K562 (cell line): ENCODE measurements around the gene SKIDA1. TPM values are rescaled to one million over a fixed set of nuclear protein-coding genes. Genes with fewer than 3 reads are reported as not detected.

Experiments
- FOSL1 ChIP-seq: fragments of 200-800 bp; sonication (Bioruptor generic); conservative IDR thresholded peaks from 2 replicates; pipeline ENCODE4 v1.6.1; 2016; ENCODE audit warnings: missing genetic modification characterization, missing compliant biosample characterization
- KHSRP ChIP-seq: fragments of 450-650 bp; IDR thresholded peaks from 2 replicates; pipeline ENCODE4 v1.6.1; 2017
- MYBL2 ChIP-seq, 2 experiments: fragments of 450-650 bp in 1 of 2; sonication (generic) in 1 of 2; formaldehyde crosslinking in 1 of 2; IDR thresholded peaks; 2 replicates each; pipeline versions ENCODE4 v1.6.1 to v1.8.1; 2017 to 2022; ENCODE audit warnings: borderline replicate concordance in 1 of 2, inconsistent platforms in 1 of 2, low read depth in 1 of 2, mild to moderate bottlenecking in 1 of 2, missing genetic modification reagents in 1 of 2, moderate library complexity in 1 of 2
- MYC ChIP-seq, 2 experiments: fragments of 250-450 bp in 1 of 2; sonication (Bioruptor Pico) in 1 of 2; IDR thresholded peaks; 2 replicates each; pipeline versions ENCODE4 v1.5.1 to v1.6.1; 2012 to 2021; ENCODE audit warnings: low read depth in 2 of 2, borderline replicate concordance in 1 of 2, improper control_type of control experiment in 1 of 2, low read length in 1 of 2, mild to moderate bottlenecking in 1 of 2, moderate library complexity in 1 of 2
- RCOR1 ChIP-seq, 2 experiments: IDR thresholded peaks; 2 replicates each; pipeline ENCODE4 v1.6.1; 2012; ENCODE audit warnings: low read depth in 2 of 2, low read length in 2 of 2, borderline replicate concordance in 1 of 2, improper control_type of control experiment in 1 of 2
- SAFB ChIP-seq: fragments of 200-400 bp; formaldehyde crosslinking; IDR thresholded peaks from 2 replicates; pipeline ENCODE4 v1.6.1; 2017; ENCODE audit warnings: low read depth, low read length, borderline replicate concordance
- SIN3B ChIP-seq: fragments of 450-650 bp; IDR thresholded peaks from 2 replicates; pipeline ENCODE4 v1.6.1; 2017; ENCODE audit warnings: low read depth, mild to moderate bottlenecking, moderate library complexity
- SMAD2 ChIP-seq: fragments of 150-350 bp; IDR thresholded peaks from 2 replicates; pipeline ENCODE4 v1.6.1; 2014; ENCODE audit warnings: low read depth, mild to moderate bottlenecking, low read length
- SPI1 ChIP-seq: IDR thresholded peaks from 2 replicates; pipeline ENCODE4 v1.6.1; 2011; ENCODE audit warnings: low read depth, low read length, control low read depth, borderline replicate concordance
- TAF9B ChIP-seq: fragments of 450-650 bp; IDR thresholded peaks from 2 replicates; pipeline ENCODE4 v1.6.1; 2018; ENCODE audit warnings: mild to moderate bottlenecking; ENCODE audit not compliant: partially characterized antibody
- TSC22D4 ChIP-seq: fragments of 450-650 bp; IDR thresholded peaks from 2 replicates; pipeline ENCODE4 v1.6.1; 2016; ENCODE audit warnings: missing genetic modification characterization, missing biosample characterization, control low read depth
- ZNF232 ChIP-seq: sonication (generic); formaldehyde crosslinking; IDR thresholded peaks from 2 replicates; pipeline ENCODE4 v1.8.0; 2022; ENCODE audit warnings: mild to moderate bottlenecking, missing genetic modification reagents
- ZSCAN32 ChIP-seq: fragments of 450-650 bp; formaldehyde crosslinking; IDR thresholded peaks from 2 replicates; pipeline ENCODE4 v1.4.0; 2020; ENCODE audit warnings: mild to moderate bottlenecking, moderate library complexity
- polyA plus RNA-seq, 8 experiments: library from polyadenylated mRNA; depleted of rRNA in 4 of 8; stranded (reverse) in 5 of 8; unstranded in 3 of 8; fragments of >200 nt; fragmentation: Nextera tagmentation in 2 of 8; fragmentation: Illumina TruSeq in 1 of 8; extraction: Ambion mirVana in 2 of 8; extraction: Trizol in 1 of 8; gene quantifications; 2 replicates each; pipeline versions ENCODE4 v1.2.1 to v1.2.3, GENCODE V29; 2011 to 2014; ENCODE audit warnings: inconsistent platforms in 1 of 8, missing spikeins in 1 of 8
- total RNA-seq, 7 experiments: library from RNA; depleted of rRNA in 6 of 7; stranded (reverse); fragments of >200 nt in 6 of 7; fragmentation: Illumina TruSeq in 2 of 7; extraction: Trizol in 2 of 7; gene quantifications; 2 replicates each; pipeline versions ENCODE4 v1.2.1 to v1.2.3, GENCODE V29; 2011 to 2021; ENCODE audit warnings: low replicate concordance in 1 of 7
- TF ChIP-seq, protein P1 (sequence below), 2 experiments: fragments of 150-350 bp in 1 of 2; IDR thresholded peaks; 2 replicates each; pipeline ENCODE4 v1.6.1; 2012 to 2016; ENCODE audit warnings: low read depth in 2 of 2, low read length in 2 of 2, mild to moderate bottlenecking in 1 of 2, moderate library complexity in 1 of 2
- TF ChIP-seq, protein P2 (sequence below), 3 experiments: fragments of 200-800 bp in 1 of 3; fragments of 250-450 bp in 1 of 3; fragments of 450-650 bp in 1 of 3; sonication (Bioruptor Pico) in 1 of 3; sonication (Bioruptor generic) in 1 of 3; formaldehyde crosslinking in 1 of 3; IDR thresholded peaks; 2 replicates each; pipeline versions ENCODE4 v1.6.1 to v1.8.0; 2016 to 2022; ENCODE audit warnings: mild to moderate bottlenecking in 2 of 3, missing genetic modification characterization in 2 of 3, missing compliant biosample characterization in 1 of 3, moderate library complexity in 1 of 3
- TF ChIP-seq, protein P3 (sequence below): sonication (generic); formaldehyde crosslinking; IDR thresholded peaks from 2 replicates; pipeline ENCODE4 v1.8.1; 2022; ENCODE audit warnings: missing genetic modification reagents

SKIDA1 gene
- total and polyA plus RNA-seq, 9 of the 15 experiments (the other 6 are each of a cell fraction or from before 2014, with no cell fraction given), result 0.05 to 1.1 (median 0.42) TPM

DNA sequence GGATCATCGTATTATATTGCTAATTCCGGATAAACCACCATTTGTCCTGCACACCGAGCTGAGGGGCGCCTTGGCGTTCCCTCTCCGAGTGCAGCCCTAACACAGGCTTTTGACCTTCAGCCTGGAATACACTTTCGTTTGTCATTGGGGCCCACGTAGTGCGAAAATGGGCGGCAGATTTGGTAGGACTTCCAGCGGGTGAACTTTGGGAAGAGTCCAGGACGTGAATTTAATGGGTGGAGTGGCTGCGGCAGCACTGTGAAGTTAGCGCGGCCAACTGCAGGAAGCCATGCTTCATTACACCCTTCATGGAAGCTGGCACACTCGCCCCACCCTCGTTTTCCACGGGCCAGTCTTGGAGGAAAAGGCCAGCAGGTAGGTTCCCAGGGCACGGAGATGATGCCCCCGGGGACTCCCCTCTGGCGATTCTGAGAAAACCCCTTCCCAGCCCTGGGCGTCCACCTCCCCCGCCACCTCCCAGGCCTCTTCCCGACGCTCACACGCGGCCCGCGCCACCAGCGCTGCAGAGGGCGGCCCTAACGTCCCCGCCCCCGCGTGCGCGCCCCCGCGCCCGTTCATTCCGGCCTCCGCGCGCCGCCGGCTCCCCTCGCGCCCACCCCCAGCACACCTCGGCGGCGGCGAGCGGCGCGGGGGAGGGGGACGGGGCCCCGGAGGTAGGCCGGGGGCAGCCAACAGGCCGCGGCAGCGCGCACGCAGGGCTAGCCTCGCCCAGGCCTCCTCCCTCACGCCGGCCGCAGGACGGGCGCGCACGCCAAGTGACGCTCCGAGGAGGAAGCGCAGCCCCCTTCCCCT lies 8.2 kb upstream of the SKIDA1 start, which contains the start of gene MLLT10 (continued):
- TF ChIP-seq, protein P1, sequence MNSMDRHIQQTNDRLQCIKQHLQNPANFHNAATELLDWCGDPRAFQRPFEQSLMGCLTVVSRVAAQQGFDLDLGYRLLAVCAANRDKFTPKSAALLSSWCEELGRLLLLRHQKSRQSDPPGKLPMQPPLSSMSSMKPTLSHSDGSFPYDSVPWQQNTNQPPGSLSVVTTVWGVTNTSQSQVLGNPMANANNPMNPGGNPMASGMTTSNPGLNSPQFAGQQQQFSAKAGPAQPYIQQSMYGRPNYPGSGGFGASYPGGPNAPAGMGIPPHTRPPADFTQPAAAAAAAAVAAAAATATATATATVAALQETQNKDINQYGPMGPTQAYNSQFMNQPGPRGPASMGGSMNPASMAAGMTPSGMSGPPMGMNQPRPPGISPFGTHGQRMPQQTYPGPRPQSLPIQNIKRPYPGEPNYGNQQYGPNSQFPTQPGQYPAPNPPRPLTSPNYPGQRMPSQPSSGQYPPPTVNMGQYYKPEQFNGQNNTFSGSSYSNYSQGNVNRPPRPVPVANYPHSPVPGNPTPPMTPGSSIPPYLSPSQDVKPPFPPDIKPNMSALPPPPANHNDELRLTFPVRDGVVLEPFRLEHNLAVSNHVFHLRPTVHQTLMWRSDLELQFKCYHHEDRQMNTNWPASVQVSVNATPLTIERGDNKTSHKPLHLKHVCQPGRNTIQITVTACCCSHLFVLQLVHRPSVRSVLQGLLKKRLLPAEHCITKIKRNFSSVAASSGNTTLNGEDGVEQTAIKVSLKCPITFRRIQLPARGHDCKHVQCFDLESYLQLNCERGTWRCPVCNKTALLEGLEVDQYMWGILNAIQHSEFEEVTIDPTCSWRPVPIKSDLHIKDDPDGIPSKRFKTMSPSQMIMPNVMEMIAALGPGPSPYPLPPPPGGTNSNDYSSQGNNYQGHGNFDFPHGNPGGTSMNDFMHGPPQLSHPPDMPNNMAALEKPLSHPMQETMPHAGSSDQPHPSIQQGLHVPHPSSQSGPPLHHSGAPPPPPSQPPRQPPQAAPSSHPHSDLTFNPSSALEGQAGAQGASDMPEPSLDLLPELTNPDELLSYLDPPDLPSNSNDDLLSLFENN (IDR thresholded peaks at IDR 0.05; ENCODE audit: low read depth in 2 of 2, low read length in 2 of 2), result no peak
- TF ChIP-seq ZNF232 (CRISPR knock-in tag) (no peak), RCOR1 (IDR thresholded peaks at IDR 0.05; ENCODE audit: borderline replicate concordance in 1 of 2, low read depth in 2 of 2, low read length in 2 of 2) (peak in 1 of 2 experiments; percentile 54; a peak in 1 of 4 replicates), MYBL2 (IDR thresholded peaks at IDR 0.05; ENCODE audit: low read depth) (no peak), MYBL2 (CRISPR knock-in tag; IDR thresholded peaks at IDR 0.05; ENCODE audit: borderline replicate concordance) (no peak), ZSCAN32 (CRISPR knock-in tag) (no peak), TSC22D4 (tag) (no peak), TAF9B (peak; percentile 74), SAFB (no peak), SPI1 (peak; percentile 22; the same call in 1 of the 2 replicates), SMAD2 (no peak), MYC (IDR thresholded peaks at IDR 0.05; ENCODE audit: low read depth, low read length) (peak; percentile 84), MYC (CRISPR knock-in tag; IDR thresholded peaks at IDR 0.05; ENCODE audit: borderline replicate concordance, low read depth) (peak; percentile 81; the same call in 1 of the 2 replicates), FOSL1 (tag) (peak; percentile 29), KHSRP (no peak), SIN3B (no peak)
- TF ChIP-seq, protein P2, sequence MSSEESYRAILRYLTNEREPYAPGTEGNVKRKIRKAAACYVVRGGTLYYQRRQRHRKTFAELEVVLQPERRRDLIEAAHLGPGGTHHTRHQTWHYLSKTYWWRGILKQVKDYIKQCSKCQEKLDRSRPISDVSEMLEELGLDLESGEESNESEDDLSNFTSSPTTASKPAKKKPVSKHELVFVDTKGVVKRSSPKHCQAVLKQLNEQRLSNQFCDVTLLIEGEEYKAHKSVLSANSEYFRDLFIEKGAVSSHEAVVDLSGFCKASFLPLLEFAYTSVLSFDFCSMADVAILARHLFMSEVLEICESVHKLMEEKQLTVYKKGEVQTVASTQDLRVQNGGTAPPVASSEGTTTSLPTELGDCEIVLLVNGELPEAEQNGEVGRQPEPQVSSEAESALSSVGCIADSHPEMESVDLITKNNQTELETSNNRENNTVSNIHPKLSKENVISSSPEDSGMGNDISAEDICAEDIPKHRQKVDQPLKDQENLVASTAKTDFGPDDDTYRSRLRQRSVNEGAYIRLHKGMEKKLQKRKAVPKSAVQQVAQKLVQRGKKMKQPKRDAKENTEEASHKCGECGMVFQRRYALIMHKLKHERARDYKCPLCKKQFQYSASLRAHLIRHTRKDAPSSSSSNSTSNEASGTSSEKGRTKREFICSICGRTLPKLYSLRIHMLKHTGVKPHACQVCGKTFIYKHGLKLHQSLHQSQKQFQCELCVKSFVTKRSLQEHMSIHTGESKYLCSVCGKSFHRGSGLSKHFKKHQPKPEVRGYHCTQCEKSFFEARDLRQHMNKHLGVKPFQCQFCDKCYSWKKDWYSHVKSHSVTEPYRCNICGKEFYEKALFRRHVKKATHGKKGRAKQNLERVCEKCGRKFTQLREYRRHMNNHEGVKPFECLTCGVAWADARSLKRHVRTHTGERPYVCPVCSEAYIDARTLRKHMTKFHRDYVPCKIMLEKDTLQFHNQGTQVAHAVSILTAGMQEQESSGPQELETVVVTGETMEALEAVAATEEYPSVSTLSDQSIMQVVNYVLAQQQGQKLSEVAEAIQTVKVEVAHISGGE (CRISPR knock-in tag; IDR thresholded peaks at IDR 0.05), result peak in 1 of 3 experiments; percentile 80; a peak in 2 of 6 replicates
- TF ChIP-seq, protein P3, sequence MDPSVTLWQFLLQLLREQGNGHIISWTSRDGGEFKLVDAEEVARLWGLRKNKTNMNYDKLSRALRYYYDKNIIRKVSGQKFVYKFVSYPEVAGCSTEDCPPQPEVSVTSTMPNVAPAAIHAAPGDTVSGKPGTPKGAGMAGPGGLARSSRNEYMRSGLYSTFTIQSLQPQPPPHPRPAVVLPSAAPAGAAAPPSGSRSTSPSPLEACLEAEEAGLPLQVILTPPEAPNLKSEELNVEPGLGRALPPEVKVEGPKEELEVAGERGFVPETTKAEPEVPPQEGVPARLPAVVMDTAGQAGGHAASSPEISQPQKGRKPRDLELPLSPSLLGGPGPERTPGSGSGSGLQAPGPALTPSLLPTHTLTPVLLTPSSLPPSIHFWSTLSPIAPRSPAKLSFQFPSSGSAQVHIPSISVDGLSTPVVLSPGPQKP (CRISPR knock-in tag), result no peak
